HFFc6 (cell line): ENCODE results near the gene CELF2. TPM values are rescaled to one million over a fixed set of nuclear protein-coding genes. Genes with fewer than 3 reads are reported as not detected.

Experiments used
- DNase-seq: peaks from one replicate; pipeline ENCODE4 v3.0.0-alpha.2; 2018
- H3K27ac Mint-ChIP-seq: 2 replicates; pipeline ENCODE4 v1.8.0; 2020; ENCODE audit warnings: mild to moderate bottlenecking, mixed read lengths
- H3K27me3 Mint-ChIP-seq: 2 replicates; pipeline ENCODE4 v1.8.0; 2021; ENCODE audit warnings: mild to moderate bottlenecking, moderate library complexity, mixed read lengths; ENCODE audit not compliant: insufficient read depth
- H3K36me3 Mint-ChIP-seq: 2 replicates; pipeline ENCODE4 v1.8.0; 2021; ENCODE audit warnings: low read depth, mixed read lengths
- H3K4me1 Mint-ChIP-seq: 2 replicates; pipeline ENCODE4 v1.8.0; 2020; ENCODE audit warnings: low read depth, mixed read lengths
- H3K4me3 Mint-ChIP-seq: 2 replicates; pipeline ENCODE4 v1.8.0; 2020; ENCODE audit warnings: mild to moderate bottlenecking, moderate library complexity, mixed read lengths
- H3K9me3 Mint-ChIP-seq: 2 replicates; pipeline ENCODE4 v1.8.0; 2020; ENCODE audit warnings: mild to moderate bottlenecking, mixed read lengths
- CTCF ChIP-seq: fragments of 200-600 bp; sonication (generic); IDR thresholded peaks from 2 replicates; pipeline ENCODE4 v1.5.0; 2021; ENCODE audit warnings: antibody characterized with exemption, mild to moderate bottlenecking
- total RNA-seq, 6 experiments: library from RNA; stranded (reverse); fragmentation: NEBNext Ultra II Directional; extraction: Animal tissue kit (Norgen Biotek cat#: 25700); gene quantifications; 2 replicates in 1 of 6; 3 replicates in 5 of 6; pipeline ENCODE4 v1.2.3, GENCODE V29; 2021

Gene CELF2
- total RNA-seq, 6 experiments from 2014 or later = 2.7 to 5.2 (median 3.5) TPM

GRCh38 chr10:11297136-11297535 is 279.5 kb downstream of the CELF2 start:
- H3K36me3 Mint-ChIP-seq = peaks cover 5% of the 10 kb centered on the region
- H3K27me3 Mint-ChIP-seq = peaks cover 3% of the 10 kb centered on the region
- no peak overlapping the region for H3K27ac Mint-ChIP-seq
- no peak overlapping the region for H3K4me3 Mint-ChIP-seq
- H3K9me3 Mint-ChIP-seq = peaks cover 19% of the 10 kb centered on the region; the same call in 1 of the 2 replicates
- TF ChIP-seq CTCF = no peak
- peaks cover 6% of the 10 kb centered on the region for H3K4me1 Mint-ChIP-seq
- DNase-seq = no peak

DNA sequence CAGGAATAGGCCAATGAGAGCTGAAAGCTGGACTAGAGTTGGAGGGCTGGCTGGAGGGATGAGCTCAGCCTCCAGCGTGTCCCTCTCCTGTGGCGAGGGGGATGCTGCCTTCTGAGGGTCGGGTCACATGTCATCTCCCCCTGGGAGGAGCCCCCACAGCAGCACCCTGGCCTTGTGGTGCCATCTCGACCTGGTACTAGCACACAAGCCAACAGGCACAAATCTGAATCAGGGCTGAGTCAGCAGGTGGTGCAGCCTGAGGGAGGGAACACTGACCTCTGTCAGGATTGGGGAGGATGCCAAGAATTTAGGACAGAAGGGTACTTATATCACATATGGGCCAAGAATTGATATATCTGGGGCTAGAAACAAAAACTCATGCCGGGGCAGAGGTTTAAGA is 280.4 kb downstream of the CELF2 start:
- peaks cover 6% of the 10 kb centered on the region for H3K4me1 Mint-ChIP-seq
- H3K4me3 Mint-ChIP-seq = no peak overlapping the region
- no peak overlapping the region for H3K27ac Mint-ChIP-seq
- H3K9me3 Mint-ChIP-seq = peaks cover 15% of the 10 kb centered on the region; the same call in 1 of the 2 replicates
- peaks cover 3% of the 10 kb centered on the region for H3K27me3 Mint-ChIP-seq
- TF ChIP-seq CTCF = no peak
- peaks cover 5% of the 10 kb centered on the region for H3K36me3 Mint-ChIP-seq
- DNase-seq = no peak

- TF ChIP-seq CTCF = no peak
- H3K4me1 Mint-ChIP-seq = peaks cover 6% of the 10 kb centered on the region
- DNase-seq = no peak
- no peak overlapping the region for H3K27ac Mint-ChIP-seq
- peaks cover 24% of the 10 kb centered on the region; the same call in 1 of the 2 replicates for H3K9me3 Mint-ChIP-seq
- no peak overlapping the region for H3K4me3 Mint-ChIP-seq
- peaks cover 5% of the 10 kb centered on the region for H3K36me3 Mint-ChIP-seq
- H3K27me3 Mint-ChIP-seq = peaks cover 3% of the 10 kb centered on the region
Observed at GRCh38 chr10:11299125-11299524, 281.5 kb downstream of the CELF2 start.

DNA sequence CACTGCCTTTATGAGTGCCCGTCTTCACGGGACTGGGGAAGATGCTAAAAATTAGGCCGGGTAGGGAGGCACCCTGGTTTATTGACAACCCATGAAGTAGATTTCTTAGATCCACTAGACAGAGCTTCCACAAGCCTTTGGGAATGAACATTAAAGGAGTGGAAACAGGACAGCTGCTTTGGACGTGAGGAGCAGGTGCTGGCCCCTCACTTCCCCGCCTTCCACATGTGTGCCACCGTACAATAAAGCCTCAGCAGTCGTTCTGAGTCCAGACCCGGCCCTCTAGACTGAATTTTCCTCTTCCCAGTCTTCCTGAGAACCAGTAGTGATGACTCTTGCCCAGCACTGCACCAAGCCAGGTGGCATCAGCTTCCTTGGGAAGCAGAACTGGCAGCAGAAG is 282.4 kb downstream of the CELF2 start:
- peaks cover 27% of the 10 kb centered on the region; the same call in 1 of the 2 replicates for H3K9me3 Mint-ChIP-seq
- peaks cover 5% of the 10 kb centered on the region for H3K36me3 Mint-ChIP-seq
- H3K4me3 Mint-ChIP-seq = no peak overlapping the region

GRCh38 chr10:11300563-11300962 is 282.9 kb downstream of the CELF2 start:
- Mint-ChIP-seq H3K27me3 (peaks cover 3% of the 10 kb centered on the region; the same call in 1 of the 2 replicates), H3K4me1 (peaks cover 6% of the 10 kb centered on the region), H3K4me3 (no peak overlapping the region), H3K9me3 (peaks cover 28% of the 10 kb centered on the region; the same call in 1 of the 2 replicates), H3K36me3 (peaks cover 5% of the 10 kb centered on the region), H3K27ac (no peak overlapping the region)
- TF ChIP-seq CTCF = no peak
- DNase-seq = no peak

More for the DNA sequence above, 282.4 kb downstream of the CELF2 start:
- Mint-ChIP-seq H3K27me3 (peaks cover 3% of the 10 kb centered on the region; the same call in 1 of the 2 replicates), H3K4me1 (peaks cover 6% of the 10 kb centered on the region), H3K27ac (no peak overlapping the region)
- DNase-seq = no peak
- no peak for TF ChIP-seq CTCF
